ENCODE results near the gene TSEN2.

GRCh38 chr3:12574661-12575060, 90.4 kb downstream of the TSEN2 start:
- no peak for TF ChIP-seq SNRNP70 (IDR thresholded peaks at IDR 0.05; ENCODE audit: low read depth, low read length)
- TF ChIP-seq ARNT (IDR thresholded peaks at IDR 0.05): no peak
- no peak for TF ChIP-seq PHF8 (CRISPR knock-in tag; IDR thresholded peaks at IDR 0.05)
- no peak for TF ChIP-seq ZNF788 (CRISPR knock-in tag; IDR thresholded peaks at IDR 0.05; ENCODE audit: borderline replicate concordance)
- TF ChIP-seq HNRNPK (IDR thresholded peaks at IDR 0.05; ENCODE audit: low read depth, low read length, poor library complexity, severe bottlenecking): no peak
- no peak for TF ChIP-seq CTCF (CRISPR knock-in tag; IDR thresholded peaks at IDR 0.05)
- no peak for TF ChIP-seq ESRRA (CRISPR knock-in tag; IDR thresholded peaks at IDR 0.05; ENCODE audit: low read depth)
- TF ChIP-seq ZSCAN29 (CRISPR knock-in tag; conservative IDR thresholded peaks at IDR 0.05): no peak
- TF ChIP-seq, protein P1, sequence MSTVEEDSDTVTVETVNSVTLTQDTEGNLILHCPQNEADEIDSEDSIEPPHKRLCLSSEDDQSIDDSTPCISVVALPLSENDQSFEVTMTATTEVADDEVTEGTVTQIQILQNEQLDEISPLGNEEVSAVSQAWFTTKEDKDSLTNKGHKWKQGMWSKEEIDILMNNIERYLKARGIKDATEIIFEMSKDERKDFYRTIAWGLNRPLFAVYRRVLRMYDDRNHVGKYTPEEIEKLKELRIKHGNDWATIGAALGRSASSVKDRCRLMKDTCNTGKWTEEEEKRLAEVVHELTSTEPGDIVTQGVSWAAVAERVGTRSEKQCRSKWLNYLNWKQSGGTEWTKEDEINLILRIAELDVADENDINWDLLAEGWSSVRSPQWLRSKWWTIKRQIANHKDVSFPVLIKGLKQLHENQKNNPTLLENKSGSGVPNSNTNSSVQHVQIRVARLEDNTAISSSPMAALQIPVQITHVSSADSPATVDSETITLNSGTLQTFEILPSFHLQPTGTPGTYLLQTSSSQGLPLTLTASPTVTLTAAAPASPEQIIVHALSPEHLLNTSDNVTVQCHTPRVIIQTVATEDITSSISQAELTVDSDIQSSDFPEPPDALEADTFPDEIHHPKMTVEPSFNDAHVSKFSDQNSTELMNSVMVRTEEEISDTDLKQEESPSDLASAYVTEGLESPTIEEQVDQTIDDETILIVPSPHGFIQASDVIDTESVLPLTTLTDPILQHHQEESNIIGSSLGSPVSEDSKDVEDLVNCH (CRISPR knock-in tag; IDR thresholded peaks at IDR 0.05): no peak
- TF ChIP-seq ZNF430 (CRISPR knock-in tag; IDR thresholded peaks at IDR 0.05): no peak
- TF ChIP-seq PBX3 (CRISPR knock-in tag; IDR thresholded peaks at IDR 0.05; ENCODE audit: borderline replicate concordance): no peak
- no peak for TF ChIP-seq TP53 (CRISPR knock-in tag; conservative IDR thresholded peaks at IDR 0.05)
